ENCODE results near the gene COL13A1.

Gene COL13A1

GRCh38 chr10:69976795-69977546 lies 175.3 kb downstream of the COL13A1 start:
- Histone ChIP-seq H3K4me3 (ENCODE audit: control insufficient read depth in 1 of 7, extremely low read depth in 1 of 7, insufficient read depth in 4 of 7, low read depth in 2 of 7, low read length in 6 of 7) (peak overlapping the region in 1 of 7 experiments; percentile 16), H3K4me1 (ENCODE audit: control extremely low read depth in 1 of 4, control insufficient read depth in 4 of 4, insufficient read depth in 4 of 4, low read length in 3 of 4) (peaks cover 0 to 8% (median 1%) of the 10 kb centered on the region in 4 experiments), H3K9me3 (ENCODE audit: control extremely low read depth in 1 of 5, control insufficient read depth in 4 of 5, insufficient read depth in 2 of 5, low read depth in 1 of 5, low read length in 4 of 5) (peaks cover 0 to 37% (median 13%) of the 10 kb centered on the region in 5 experiments), H3K36me3 (ENCODE audit: control insufficient read depth in 4 of 4, insufficient read depth in 4 of 4, low read length in 3 of 4) (no peaks in the 10 kb centered on the region), H3K27ac (ENCODE audit: insufficient read depth in 1 of 2, low read depth in 1 of 2, low read length in 2 of 2, poor library complexity in 1 of 2, severe bottlenecking in 2 of 2) (no peak overlapping the region), H3K27me3 (replicated peaks in 2 of 5; ENCODE audit: control insufficient read depth in 4 of 5, insufficient read depth in 5 of 5, low read length in 4 of 5) (peaks cover 0 to 4% (median 2%) of the 10 kb centered on the region in 5 experiments)
- CTCF ChIA-PET: no interaction called here
- WGBS (ENCODE audit: insufficient coverage): 49% methylated on average over 3 of the region's 3 CpGs
- POLR2A ChIA-PET: no interaction called here
- DNase-seq: no peak

DNA sequence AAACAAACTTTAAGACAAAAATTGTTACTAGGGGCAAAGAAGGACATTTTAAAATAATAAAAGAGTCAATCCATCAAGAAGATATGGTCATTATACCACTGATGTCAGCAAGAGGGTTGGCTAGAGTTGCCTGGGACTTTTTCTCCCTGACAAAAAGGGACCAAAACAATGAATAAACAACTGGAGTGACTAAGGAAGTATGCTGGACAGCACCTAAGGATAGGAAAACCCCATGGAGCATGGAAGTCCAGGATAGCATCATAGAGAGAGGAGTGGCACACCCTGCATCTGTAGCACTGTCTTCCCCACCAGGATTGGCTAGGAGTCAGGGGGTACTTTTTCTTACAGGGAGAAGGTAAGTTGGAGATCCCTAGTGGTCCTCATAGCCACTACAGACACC lies 177.5 kb downstream of the COL13A1 start:
- peaks cover 0 to 2% (median 0%) of the 10 kb centered on the region in 5 experiments for H3K27me3 ChIP-seq (replicated peaks in 2 of 5; ENCODE audit: control insufficient read depth in 4 of 5, insufficient read depth in 5 of 5, low read length in 4 of 5)
- ChIA-PET CTCF (no interaction called here), POLR2A (no interaction called here)

DNA sequence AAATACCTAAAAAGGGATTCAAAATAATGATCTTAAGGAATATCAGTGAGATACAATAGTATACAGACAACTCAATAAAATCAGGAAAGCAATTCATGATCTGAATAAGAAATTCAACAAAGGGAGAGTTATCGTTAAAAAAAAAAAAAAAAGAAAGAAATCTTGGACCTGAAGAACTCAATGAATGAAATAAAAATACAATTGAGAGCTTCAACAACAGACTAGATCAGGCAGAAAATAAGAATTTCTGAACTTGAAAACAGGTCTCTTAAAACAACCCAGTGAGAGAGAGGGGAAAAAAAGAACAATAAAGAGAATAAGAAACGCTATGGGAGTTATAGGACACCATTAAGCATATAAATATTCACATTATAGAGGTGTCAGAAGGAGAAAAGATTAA lies 179.0 kb downstream of the COL13A1 start:
- POLR2A ChIA-PET: no interaction called here

More for the DNA sequence above, 177.5 kb downstream of the COL13A1 start:
- no peak for DNase-seq
- Histone ChIP-seq H3K9me3 (ENCODE audit: control extremely low read depth in 1 of 5, control insufficient read depth in 4 of 5, insufficient read depth in 2 of 5, low read depth in 1 of 5, low read length in 4 of 5) (peaks cover 0 to 40% (median 13%) of the 10 kb centered on the region in 5 experiments), H3K4me1 (ENCODE audit: control extremely low read depth in 1 of 4, control insufficient read depth in 4 of 4, insufficient read depth in 4 of 4, low read length in 3 of 4) (peaks cover 0 to 8% (median 1%) of the 10 kb centered on the region in 4 experiments), H3K36me3 (ENCODE audit: control insufficient read depth in 4 of 4, insufficient read depth in 4 of 4, low read length in 3 of 4) (no peaks in the 10 kb centered on the region), H3K27ac (ENCODE audit: insufficient read depth in 1 of 2, low read depth in 1 of 2, low read length in 2 of 2, poor library complexity in 1 of 2, severe bottlenecking in 2 of 2) (no peak overlapping the region), H3K4me3 (ENCODE audit: control insufficient read depth in 1 of 7, extremely low read depth in 1 of 7, insufficient read depth in 4 of 7, low read depth in 2 of 7, low read length in 6 of 7) (no peak overlapping the region)

DNA sequence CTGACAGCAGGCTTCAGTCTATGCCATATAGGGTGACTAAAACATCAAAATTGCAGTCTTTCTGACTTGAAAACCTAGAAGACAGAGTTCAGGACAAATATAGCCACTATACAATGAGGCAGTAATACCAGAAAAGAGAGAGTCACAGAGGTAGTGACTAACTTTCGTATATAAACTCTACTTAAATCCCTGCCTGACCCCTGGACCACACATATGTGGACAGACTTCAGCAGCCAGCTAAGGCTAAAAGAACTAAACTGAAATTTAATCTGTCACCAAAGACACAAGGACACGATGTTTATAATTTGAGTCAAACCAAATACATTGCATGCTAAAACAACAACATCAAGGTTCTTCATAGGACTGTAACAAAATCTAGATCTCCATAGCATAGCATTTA lies 186.4 kb downstream of the COL13A1 start:
- Histone ChIP-seq H3K4me3 (ENCODE audit: control insufficient read depth in 1 of 7, extremely low read depth in 1 of 7, insufficient read depth in 4 of 7, low read depth in 2 of 7, low read length in 6 of 7) (no peak overlapping the region), H3K27me3 (replicated peaks in 2 of 5; ENCODE audit: control insufficient read depth in 4 of 5, insufficient read depth in 5 of 5, low read length in 4 of 5) (peaks cover 0 to 12% (median 5%) of the 10 kb centered on the region in 5 experiments), H3K27ac (ENCODE audit: insufficient read depth in 1 of 2, low read depth in 1 of 2, low read length in 2 of 2, poor library complexity in 1 of 2, severe bottlenecking in 2 of 2) (no peak overlapping the region), H3K36me3 (ENCODE audit: control insufficient read depth in 4 of 4, insufficient read depth in 4 of 4, low read length in 3 of 4) (no peaks in the 10 kb centered on the region), H3K9me3 (ENCODE audit: control extremely low read depth in 1 of 5, control insufficient read depth in 4 of 5, insufficient read depth in 2 of 5, low read depth in 1 of 5, low read length in 4 of 5) (no peaks in the 10 kb centered on the region), H3K4me1 (ENCODE audit: control extremely low read depth in 1 of 4, control insufficient read depth in 4 of 4, insufficient read depth in 4 of 4, low read length in 3 of 4) (no peaks in the 10 kb centered on the region)
- ChIA-PET CTCF (no interaction called here), POLR2A (no interaction called here)
- 76% methylated on average over 2 of the region's 2 CpGs for WGBS (ENCODE audit: insufficient coverage)
- no peak for DNase-seq

More for the DNA sequence above, 179.0 kb downstream of the COL13A1 start:
- Histone ChIP-seq H3K36me3 (ENCODE audit: control insufficient read depth in 4 of 4, insufficient read depth in 4 of 4, low read length in 3 of 4) (no peaks in the 10 kb centered on the region), H3K4me3 (ENCODE audit: control insufficient read depth in 1 of 7, extremely low read depth in 1 of 7, insufficient read depth in 4 of 7, low read depth in 2 of 7, low read length in 6 of 7) (no peak overlapping the region), H3K4me1 (ENCODE audit: control extremely low read depth in 1 of 4, control insufficient read depth in 4 of 4, insufficient read depth in 4 of 4, low read length in 3 of 4) (peaks cover 0 to 8% (median 1%) of the 10 kb centered on the region in 4 experiments), H3K27me3 (replicated peaks in 2 of 5; ENCODE audit: control insufficient read depth in 4 of 5, insufficient read depth in 5 of 5, low read length in 4 of 5) (peaks cover 0 to 3% (median 2%) of the 10 kb centered on the region in 5 experiments), H3K27ac (ENCODE audit: insufficient read depth in 1 of 2, low read depth in 1 of 2, low read length in 2 of 2, poor library complexity in 1 of 2, severe bottlenecking in 2 of 2) (no peak overlapping the region), H3K9me3 (ENCODE audit: control extremely low read depth in 1 of 5, control insufficient read depth in 4 of 5, insufficient read depth in 2 of 5, low read depth in 1 of 5, low read length in 4 of 5) (peaks cover 0 to 40% (median 13%) of the 10 kb centered on the region in 5 experiments)
- DNase-seq: no peak
- CTCF ChIA-PET: no interaction called here
- no CpG with 5 or more reads among the region's 2 CpGs for WGBS (ENCODE audit: insufficient coverage)

- DNase-seq: peak in 1 of 3 donors; percentile 15
- ChIA-PET CTCF (no interaction called here), POLR2A (no interaction called here)
- H3K4me1 ChIP-seq (ENCODE audit: control extremely low read depth in 1 of 4, control insufficient read depth in 4 of 4, insufficient read depth in 4 of 4, low read length in 3 of 4): no peaks in the 10 kb centered on the region
- no CpG with 5 or more reads among the region's 2 CpGs for WGBS (ENCODE audit: insufficient coverage)
- H3K9me3 ChIP-seq (ENCODE audit: control extremely low read depth in 1 of 5, control insufficient read depth in 4 of 5, insufficient read depth in 2 of 5, low read depth in 1 of 5, low read length in 4 of 5): no peaks in the 10 kb centered on the region
- H3K27ac ChIP-seq (ENCODE audit: insufficient read depth in 1 of 2, low read depth in 1 of 2, low read length in 2 of 2, poor library complexity in 1 of 2, severe bottlenecking in 2 of 2): no peak overlapping the region
- no peak overlapping the region for H3K4me3 ChIP-seq (ENCODE audit: control insufficient read depth in 1 of 7, extremely low read depth in 1 of 7, insufficient read depth in 4 of 7, low read depth in 2 of 7, low read length in 6 of 7)
- H3K27me3 ChIP-seq (replicated peaks in 2 of 5; ENCODE audit: control insufficient read depth in 4 of 5, insufficient read depth in 5 of 5, low read length in 4 of 5): peaks cover 0 to 12% (median 3%) of the 10 kb centered on the region in 5 experiments
- no peaks in the 10 kb centered on the region for H3K36me3 ChIP-seq (ENCODE audit: control insufficient read depth in 4 of 4, insufficient read depth in 4 of 4, low read length in 3 of 4)
Observed at GRCh38 chr10:69991151-69991550, 189.4 kb downstream of the COL13A1 start.

GRCh38 chr10:69994262-69994661 lies 192.6 kb downstream of the COL13A1 start:
- no peak overlapping the region for H3K27ac ChIP-seq (ENCODE audit: insufficient read depth in 1 of 2, low read depth in 1 of 2, low read length in 2 of 2, poor library complexity in 1 of 2, severe bottlenecking in 2 of 2)
- ChIA-PET POLR2A (interaction anchor here (1.1 kb wide), 1 partner anchor 29 kb away, joined by 3 read pairs; no protein-coding TSS in a partner anchor), CTCF (interaction anchor here (0.6 kb wide), 1 partner anchor 45 kb away, joined by 3 read pairs; no protein-coding TSS in a partner anchor)
- no peaks in the 10 kb centered on the region for H3K4me1 ChIP-seq (ENCODE audit: control extremely low read depth in 1 of 4, control insufficient read depth in 4 of 4, insufficient read depth in 4 of 4, low read length in 3 of 4)
- DNase-seq: peak in 2 of 3 donors; percentile 8 to 10
- WGBS (ENCODE audit: insufficient coverage): 100% methylated on average over 1 of the region's 2 CpGs
- no peak overlapping the region for H3K4me3 ChIP-seq (ENCODE audit: control insufficient read depth in 1 of 7, extremely low read depth in 1 of 7, insufficient read depth in 4 of 7, low read depth in 2 of 7, low read length in 6 of 7)
- H3K36me3 ChIP-seq (ENCODE audit: control insufficient read depth in 4 of 4, insufficient read depth in 4 of 4, low read length in 3 of 4): no peaks in the 10 kb centered on the region
- no peaks in the 10 kb centered on the region for H3K9me3 ChIP-seq (ENCODE audit: control extremely low read depth in 1 of 5, control insufficient read depth in 4 of 5, insufficient read depth in 2 of 5, low read depth in 1 of 5, low read length in 4 of 5)
- H3K27me3 ChIP-seq (replicated peaks in 2 of 5; ENCODE audit: control insufficient read depth in 4 of 5, insufficient read depth in 5 of 5, low read length in 4 of 5): peaks cover 0 to 2% (median 0%) of the 10 kb centered on the region in 5 experiments

DNA sequence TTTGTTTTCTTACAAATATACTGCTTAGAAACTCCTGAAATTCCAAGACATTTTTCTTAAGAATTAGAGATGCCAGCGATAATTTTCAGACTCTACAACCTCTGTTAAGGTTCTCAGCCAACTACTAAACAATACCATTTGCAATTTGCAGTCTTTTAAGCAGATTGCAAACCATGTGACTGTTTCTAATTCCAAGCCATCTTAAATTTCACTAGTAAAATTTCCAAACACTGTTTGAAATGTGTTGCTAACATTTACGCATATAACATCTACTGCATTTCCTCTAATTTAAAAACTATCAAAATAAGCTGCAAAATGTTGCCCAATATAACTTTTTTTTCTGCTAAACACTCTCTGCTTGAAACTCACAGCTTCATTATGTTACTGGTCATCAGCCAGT lies 194.9 kb downstream of the COL13A1 start:
- Histone ChIP-seq H3K4me1 (ENCODE audit: control extremely low read depth in 1 of 4, control insufficient read depth in 4 of 4, insufficient read depth in 4 of 4, low read length in 3 of 4) (no peaks in the 10 kb centered on the region), H3K4me3 (ENCODE audit: control insufficient read depth in 1 of 7, extremely low read depth in 1 of 7, insufficient read depth in 4 of 7, low read depth in 2 of 7, low read length in 6 of 7) (no peak overlapping the region), H3K27me3 (replicated peaks in 2 of 5; ENCODE audit: control insufficient read depth in 4 of 5, insufficient read depth in 5 of 5, low read length in 4 of 5) (no peaks in the 10 kb centered on the region), H3K27ac (ENCODE audit: insufficient read depth in 1 of 2, low read depth in 1 of 2, low read length in 2 of 2, poor library complexity in 1 of 2, severe bottlenecking in 2 of 2) (no peak overlapping the region), H3K9me3 (ENCODE audit: control extremely low read depth in 1 of 5, control insufficient read depth in 4 of 5, insufficient read depth in 2 of 5, low read depth in 1 of 5, low read length in 4 of 5) (no peaks in the 10 kb centered on the region), H3K36me3 (ENCODE audit: control insufficient read depth in 4 of 4, insufficient read depth in 4 of 4, low read length in 3 of 4) (no peaks in the 10 kb centered on the region)
- WGBS (ENCODE audit: insufficient coverage): 100% methylated on average over 2 of the region's 2 CpGs
- CTCF ChIA-PET: interaction anchor here (1.4 kb wide), 2 partner anchors 10 to 37 kb away, joined by 3 to 5 read pairs; no protein-coding TSS in a partner anchor
- POLR2A ChIA-PET: no interaction called here
- no peak for DNase-seq

All from common myeloid progenitor, CD34-positive (primary cell).